Ecto neural progenitor cell (in vitro differentiated cells): ENCODE measurements around the gene HYAL2.

Experiments
- DNase-seq: peaks from one replicate; pipeline ENCODE4 v3.0.0-alpha.2; 2018; ENCODE audit warnings: low spot score

Gene HYAL2

DNA sequence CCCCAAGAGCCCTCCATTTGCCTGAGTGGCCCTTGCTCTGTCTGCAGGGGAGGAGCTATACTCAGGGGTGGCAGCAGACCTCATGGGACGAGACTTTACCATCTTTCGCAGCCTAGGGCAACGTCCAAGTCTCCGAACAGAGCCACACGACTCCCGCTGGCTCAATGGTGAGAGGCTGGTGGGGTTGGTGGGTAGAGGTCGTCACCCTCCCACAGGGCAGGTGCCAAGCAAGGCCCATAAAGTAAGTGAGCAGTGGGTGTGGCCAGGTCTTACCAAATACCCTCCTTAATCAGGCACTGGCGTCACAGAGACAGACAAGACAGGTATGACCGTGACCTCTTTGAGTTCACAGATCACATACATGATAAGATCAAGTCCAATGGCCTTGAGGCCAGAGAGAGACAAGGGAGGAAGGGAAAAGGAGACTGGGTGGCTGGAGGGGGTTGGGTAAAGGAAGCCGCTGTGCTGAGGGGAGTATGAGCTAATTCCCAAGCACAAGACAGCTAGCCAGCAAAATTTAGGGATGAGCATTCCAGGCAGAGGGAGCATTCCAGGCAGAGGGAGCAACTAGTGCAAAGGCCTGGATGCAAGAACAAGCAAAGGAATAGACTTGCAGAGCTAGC lies 51.1 kb downstream of the HYAL2 start:
- DNase-seq, result no peak

- DNase-seq, result no peak
Measured at GRCh38 chr3:50270422-50271224, 51.9 kb downstream of the HYAL2 start.

- DNase-seq, result no peak
Measured at GRCh38 chr3:50269977-50270413, 52.5 kb downstream of the HYAL2 start.

DNA sequence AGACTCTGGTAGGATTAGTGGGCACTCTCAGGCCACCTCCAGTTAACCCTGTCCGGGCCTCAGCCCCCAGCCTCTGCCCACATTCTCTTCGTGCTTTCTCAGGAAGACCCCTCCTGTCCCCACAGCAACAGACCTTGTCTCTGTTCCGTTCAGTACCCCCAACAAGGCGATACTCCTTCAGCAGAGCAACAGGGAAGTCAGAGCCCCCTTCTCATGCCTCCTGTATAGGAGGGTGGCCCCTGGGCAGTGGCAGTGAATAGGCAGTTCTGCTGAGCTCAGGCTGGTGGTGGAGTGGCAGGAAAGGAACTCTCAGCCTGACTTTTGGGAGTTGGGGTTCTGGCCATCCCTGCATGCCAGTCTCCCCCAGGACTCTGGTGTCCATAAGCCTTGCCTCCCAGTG lies 53.1 kb downstream of the HYAL2 start:
- DNase-seq, result no peak

DNA sequence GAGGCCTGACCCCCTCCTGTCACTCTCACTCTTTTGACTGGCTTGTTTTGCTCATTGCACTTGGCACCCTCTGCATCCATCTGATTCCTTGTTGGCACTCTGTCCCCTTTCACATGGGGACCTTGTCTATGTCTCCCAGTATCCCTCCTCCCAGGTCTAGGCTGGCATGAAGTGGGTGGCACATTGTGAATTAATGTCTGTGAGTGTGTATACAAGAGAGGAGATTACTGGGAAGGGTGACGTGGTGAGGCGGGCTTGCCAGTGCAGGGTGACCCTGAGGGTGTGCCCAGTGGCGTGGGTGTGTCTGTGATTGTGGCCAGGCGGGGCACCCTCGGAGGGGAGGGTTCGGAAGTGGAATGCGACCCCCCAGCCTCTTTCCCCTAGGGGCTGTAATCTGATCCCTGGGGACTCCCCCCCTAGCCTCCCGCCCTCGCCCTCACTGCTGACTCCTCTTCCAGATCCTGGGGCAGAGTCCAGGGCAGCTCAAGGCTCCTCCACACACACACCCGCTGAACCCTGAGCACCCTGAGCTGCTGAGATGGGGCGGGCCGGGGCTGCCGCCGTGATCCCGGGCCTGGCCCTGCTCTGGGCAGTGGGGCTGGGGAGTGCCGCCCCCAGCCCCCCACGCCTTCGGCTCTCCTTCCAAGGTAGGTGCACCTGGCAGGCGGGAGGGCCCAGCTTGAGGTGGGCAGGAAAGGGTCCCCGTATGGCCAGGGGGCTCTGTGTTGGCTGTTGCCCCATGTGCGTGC lies 53.7 kb downstream of the HYAL2 start, which contains the start of gene SEMA3B:
SEMA3B (plus strand) TSS at position 445 of the 749 bp plus-strand sequence; CDS start at position 539, 94 bp downstream.
- no peak for DNase-seq

GRCh38 chr3:50268276-50268675 lies 54.3 kb downstream of the HYAL2 start:
- no peak for DNase-seq
